ENCODE data around the gene TCEANC.
"Not testable (repeated sequence)": the region's sequence is repeated elsewhere in the genome, so short reads cannot be mapped to it uniquely, and the experiment has no call there.

DNA sequence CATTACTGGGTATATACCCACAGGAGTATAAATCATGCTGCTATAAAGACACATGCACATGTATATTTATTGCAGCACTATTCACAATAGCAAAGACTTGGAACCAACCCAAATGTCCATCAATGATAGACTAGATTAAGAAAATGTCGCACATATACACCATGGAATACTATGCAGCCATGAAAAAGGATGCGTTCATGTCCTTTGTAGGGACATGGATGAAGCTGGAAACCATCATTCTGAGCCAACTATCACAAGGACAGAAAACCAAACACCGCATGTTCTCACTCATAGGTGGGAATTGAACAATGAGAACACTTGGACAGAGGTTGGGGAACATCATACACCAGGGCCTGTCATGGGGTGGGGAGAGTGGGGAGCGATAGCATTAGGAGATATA is 26.8 kb downstream of the TCEANC start:
- TF ChIP-seq, protein P1, sequence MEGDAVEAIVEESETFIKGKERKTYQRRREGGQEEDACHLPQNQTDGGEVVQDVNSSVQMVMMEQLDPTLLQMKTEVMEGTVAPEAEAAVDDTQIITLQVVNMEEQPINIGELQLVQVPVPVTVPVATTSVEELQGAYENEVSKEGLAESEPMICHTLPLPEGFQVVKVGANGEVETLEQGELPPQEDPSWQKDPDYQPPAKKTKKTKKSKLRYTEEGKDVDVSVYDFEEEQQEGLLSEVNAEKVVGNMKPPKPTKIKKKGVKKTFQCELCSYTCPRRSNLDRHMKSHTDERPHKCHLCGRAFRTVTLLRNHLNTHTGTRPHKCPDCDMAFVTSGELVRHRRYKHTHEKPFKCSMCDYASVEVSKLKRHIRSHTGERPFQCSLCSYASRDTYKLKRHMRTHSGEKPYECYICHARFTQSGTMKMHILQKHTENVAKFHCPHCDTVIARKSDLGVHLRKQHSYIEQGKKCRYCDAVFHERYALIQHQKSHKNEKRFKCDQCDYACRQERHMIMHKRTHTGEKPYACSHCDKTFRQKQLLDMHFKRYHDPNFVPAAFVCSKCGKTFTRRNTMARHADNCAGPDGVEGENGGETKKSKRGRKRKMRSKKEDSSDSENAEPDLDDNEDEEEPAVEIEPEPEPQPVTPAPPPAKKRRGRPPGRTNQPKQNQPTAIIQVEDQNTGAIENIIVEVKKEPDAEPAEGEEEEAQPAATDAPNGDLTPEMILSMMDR (IDR thresholded peaks at IDR 0.05 in 4 of 5, conservative IDR thresholded peaks at IDR 0.05 in 1 of 5), result not testable (repeated sequence)
- TF ChIP-seq POLR2A (IDR thresholded peaks at IDR 0.05), result not testable (repeated sequence)

Data from gastrocnemius medialis (tissue), 4 donors.